Measurements from ENCODE around the gene AP5S1. TPM values are rescaled to one million over a fixed set of nuclear protein-coding genes. Genes with fewer than 3 reads are reported as not detected.

The AP5S1 gene
- total and polyA plus RNA-seq, 12 donors, result 9.6 to 50.3 (median 23.0) TPM

DNA sequence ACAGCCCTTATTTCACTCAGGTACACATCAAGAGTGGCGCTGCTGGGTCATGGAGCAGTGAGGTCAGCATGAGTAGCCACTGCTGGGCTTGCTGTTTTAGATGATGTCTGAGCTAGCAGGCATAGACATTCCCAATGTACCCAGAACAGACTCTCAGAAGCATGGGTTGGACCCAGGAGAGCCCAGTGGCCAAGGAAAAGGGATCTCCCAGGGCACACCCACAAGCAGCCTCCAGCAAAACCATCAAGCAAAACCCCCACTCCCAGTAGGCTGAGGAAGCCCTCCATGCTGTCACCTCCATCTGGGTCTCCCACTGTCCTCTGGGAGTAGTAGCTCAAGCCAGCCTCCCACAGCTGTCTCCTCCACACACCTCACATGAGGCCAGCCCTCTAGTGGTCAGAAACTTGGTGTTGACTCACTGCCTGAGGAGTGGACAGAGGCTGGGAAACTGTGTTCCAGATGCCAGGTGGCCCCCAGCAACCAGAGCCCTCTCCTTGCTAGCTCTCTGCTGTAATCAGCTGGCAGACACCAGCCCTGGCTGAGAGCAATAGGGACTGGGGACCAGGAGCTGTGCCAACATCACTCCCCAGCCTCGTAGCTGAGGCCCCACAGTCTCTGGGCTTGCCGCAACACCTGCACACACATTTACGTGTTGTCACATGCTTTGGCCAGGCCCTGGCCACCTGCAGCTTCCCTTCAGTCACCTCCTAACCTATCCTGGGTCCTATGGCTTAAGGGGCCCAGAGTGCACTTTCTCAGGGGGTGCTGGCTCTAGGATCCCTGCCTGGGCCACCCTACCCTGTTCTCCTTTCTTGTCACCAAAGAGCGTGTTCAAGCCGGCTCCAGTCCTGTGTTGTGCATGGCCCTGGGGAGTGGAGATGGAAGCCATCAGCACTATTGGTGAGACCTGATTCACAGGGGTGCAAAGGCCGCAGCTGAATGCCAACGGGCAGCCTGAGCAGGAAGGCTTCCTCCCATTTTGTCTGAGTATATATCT lies 1.9 kb upstream of the AP5S1 start:
- peaks cover 10 to 18% of the 10 kb centered on the region in 2 donors for H3K4me1 ChIP-seq (replicated peaks in 1 of 2)
- no peaks in the 10 kb centered on the region for H3K27me3 ChIP-seq
- H3K27ac ChIP-seq, result peak overlapping the region in 3 of 5 donors; percentile 35 to 42 (median 38)
- no peak overlapping the region for H3K4me3 ChIP-seq
- no peaks in the 10 kb centered on the region for H3K9me3 ChIP-seq (replicated peaks in 1 of 3)
- TF ChIP-seq, protein P1, sequence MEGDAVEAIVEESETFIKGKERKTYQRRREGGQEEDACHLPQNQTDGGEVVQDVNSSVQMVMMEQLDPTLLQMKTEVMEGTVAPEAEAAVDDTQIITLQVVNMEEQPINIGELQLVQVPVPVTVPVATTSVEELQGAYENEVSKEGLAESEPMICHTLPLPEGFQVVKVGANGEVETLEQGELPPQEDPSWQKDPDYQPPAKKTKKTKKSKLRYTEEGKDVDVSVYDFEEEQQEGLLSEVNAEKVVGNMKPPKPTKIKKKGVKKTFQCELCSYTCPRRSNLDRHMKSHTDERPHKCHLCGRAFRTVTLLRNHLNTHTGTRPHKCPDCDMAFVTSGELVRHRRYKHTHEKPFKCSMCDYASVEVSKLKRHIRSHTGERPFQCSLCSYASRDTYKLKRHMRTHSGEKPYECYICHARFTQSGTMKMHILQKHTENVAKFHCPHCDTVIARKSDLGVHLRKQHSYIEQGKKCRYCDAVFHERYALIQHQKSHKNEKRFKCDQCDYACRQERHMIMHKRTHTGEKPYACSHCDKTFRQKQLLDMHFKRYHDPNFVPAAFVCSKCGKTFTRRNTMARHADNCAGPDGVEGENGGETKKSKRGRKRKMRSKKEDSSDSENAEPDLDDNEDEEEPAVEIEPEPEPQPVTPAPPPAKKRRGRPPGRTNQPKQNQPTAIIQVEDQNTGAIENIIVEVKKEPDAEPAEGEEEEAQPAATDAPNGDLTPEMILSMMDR (IDR thresholded peaks at IDR 0.05), result peak; percentile 49 to 80 (median 72)
- no peak for TF ChIP-seq POLR2A (IDR thresholded peaks at IDR 0.05)
- intact Hi-C loops (cut with DNase I), result loop anchor here in 1 of 2 donors (2.0 kb wide), 1 partner anchor 32 kb away; the partner anchor contains the start of gene CENPB
- H3K36me3 ChIP-seq (replicated peaks in 1 of 2), result peaks cover 0 to 12% of the 10 kb centered on the region in 2 donors
- 77 to 86% (median 83%) methylated on average over 4 to 8 of the region's 8 CpGs for WGBS, 4 donors
- DNase-seq, result peak; percentile 76 to 94 (median 86)

GRCh38 chr20:3819411-3820047 lies 818 bp upstream of the AP5S1 start:
- no peaks in the 10 kb centered on the region for H3K27me3 ChIP-seq
- no peak for DNase-seq
- no peak for TF ChIP-seq POLR2A (IDR thresholded peaks at IDR 0.05)
- TF ChIP-seq, protein P1 (IDR thresholded peaks at IDR 0.05), result no peak
- peak overlapping the region in 2 of 4 donors; percentile 43 to 92 for H3K4me3 ChIP-seq
- intact Hi-C loops (cut with DNase I), result loop anchor here in 1 of 2 donors (2.0 kb wide), 1 partner anchor 33 kb away; the partner anchor contains the start of gene CENPB
- peaks cover 4 to 18% of the 10 kb centered on the region in 2 donors for H3K4me1 ChIP-seq (replicated peaks in 1 of 2)
- 56 to 64% (median 63%) methylated on average over 20 of the region's 20 CpGs for WGBS, 4 donors
- no peaks in the 10 kb centered on the region for H3K9me3 ChIP-seq (replicated peaks in 1 of 3)
- H3K27ac ChIP-seq, result peak overlapping the region; percentile 82 to 100 (median 99)
- peaks cover 0 to 23% of the 10 kb centered on the region in 2 donors for H3K36me3 ChIP-seq (replicated peaks in 1 of 2)

- 32 to 38% (median 36%) methylated on average over 20 of the region's 20 CpGs for WGBS, 4 donors
- Histone ChIP-seq H3K27ac (peak overlapping the region; percentile 82 to 100 (median 99)), H3K4me3 (peak overlapping the region in 3 of 4 donors; percentile 43 to 92 (median 81)), H3K36me3 (replicated peaks in 1 of 2) (peaks cover 0 to 34% of the 10 kb centered on the region in 2 donors), H3K9me3 (replicated peaks in 1 of 3) (no peaks in the 10 kb centered on the region), H3K27me3 (no peaks in the 10 kb centered on the region), H3K4me1 (replicated peaks in 1 of 2) (peaks cover 4 to 18% of the 10 kb centered on the region in 2 donors)
- peak in 1 of 7 donors; percentile 44 for DNase-seq
- no peak for TF ChIP-seq POLR2A (IDR thresholded peaks at IDR 0.05)
- TF ChIP-seq, protein P1 (IDR thresholded peaks at IDR 0.05), result no peak
- intact Hi-C loops (cut with DNase I), result no loop called here
Measured at GRCh38 chr20:3820901-3821727, 767 bp downstream of the AP5S1 start.

Data from adrenal gland (tissue), 12 donors.